ENCODE results near the gene CD180.

DNA sequence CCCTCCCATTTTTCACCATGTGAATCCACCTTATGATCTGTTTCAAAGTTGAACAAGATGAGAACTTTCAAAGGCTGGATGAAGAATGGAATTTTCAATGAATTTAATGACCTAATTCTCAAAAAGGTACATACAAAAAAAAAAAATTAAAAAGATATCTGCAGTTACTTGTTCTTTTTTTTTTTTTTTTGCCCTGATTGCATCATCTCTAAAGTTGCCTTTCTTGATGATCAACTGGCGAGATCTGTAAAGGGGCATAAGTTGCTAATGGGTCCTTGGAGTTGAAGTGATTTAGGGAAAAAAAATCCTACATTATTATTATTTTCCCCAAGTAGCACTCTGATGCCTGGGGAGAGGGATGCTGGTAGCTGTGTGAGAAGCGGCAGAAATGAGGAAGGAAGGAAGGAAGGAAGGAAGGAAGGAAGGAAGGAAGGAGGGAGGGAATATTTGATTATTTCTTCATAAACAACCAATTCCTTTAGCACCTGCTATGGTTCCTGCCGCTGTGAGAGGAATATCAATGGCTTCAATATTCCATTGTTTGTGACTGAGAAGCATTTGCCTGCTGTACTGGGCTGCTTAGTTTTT, 48.8 kb upstream of the CD180 start:
- TF ChIP-seq POLR2AphosphoS5 (IDR thresholded peaks at IDR 0.05): no peak
- TF ChIP-seq, protein P1, sequence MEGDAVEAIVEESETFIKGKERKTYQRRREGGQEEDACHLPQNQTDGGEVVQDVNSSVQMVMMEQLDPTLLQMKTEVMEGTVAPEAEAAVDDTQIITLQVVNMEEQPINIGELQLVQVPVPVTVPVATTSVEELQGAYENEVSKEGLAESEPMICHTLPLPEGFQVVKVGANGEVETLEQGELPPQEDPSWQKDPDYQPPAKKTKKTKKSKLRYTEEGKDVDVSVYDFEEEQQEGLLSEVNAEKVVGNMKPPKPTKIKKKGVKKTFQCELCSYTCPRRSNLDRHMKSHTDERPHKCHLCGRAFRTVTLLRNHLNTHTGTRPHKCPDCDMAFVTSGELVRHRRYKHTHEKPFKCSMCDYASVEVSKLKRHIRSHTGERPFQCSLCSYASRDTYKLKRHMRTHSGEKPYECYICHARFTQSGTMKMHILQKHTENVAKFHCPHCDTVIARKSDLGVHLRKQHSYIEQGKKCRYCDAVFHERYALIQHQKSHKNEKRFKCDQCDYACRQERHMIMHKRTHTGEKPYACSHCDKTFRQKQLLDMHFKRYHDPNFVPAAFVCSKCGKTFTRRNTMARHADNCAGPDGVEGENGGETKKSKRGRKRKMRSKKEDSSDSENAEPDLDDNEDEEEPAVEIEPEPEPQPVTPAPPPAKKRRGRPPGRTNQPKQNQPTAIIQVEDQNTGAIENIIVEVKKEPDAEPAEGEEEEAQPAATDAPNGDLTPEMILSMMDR (IDR thresholded peaks at IDR 0.05): no peak

Measured in stomach (tissue), 4 donors.